Amygdala (tissue), 56 donors: ENCODE results near the gene NAE1.

Experiments
- DNase-seq, 56 donors: peaks; one replicate each; lab custom pipeline; 2025; lab: John Stamatoyannopoulos, UW

NAE1 gene

DNA sequence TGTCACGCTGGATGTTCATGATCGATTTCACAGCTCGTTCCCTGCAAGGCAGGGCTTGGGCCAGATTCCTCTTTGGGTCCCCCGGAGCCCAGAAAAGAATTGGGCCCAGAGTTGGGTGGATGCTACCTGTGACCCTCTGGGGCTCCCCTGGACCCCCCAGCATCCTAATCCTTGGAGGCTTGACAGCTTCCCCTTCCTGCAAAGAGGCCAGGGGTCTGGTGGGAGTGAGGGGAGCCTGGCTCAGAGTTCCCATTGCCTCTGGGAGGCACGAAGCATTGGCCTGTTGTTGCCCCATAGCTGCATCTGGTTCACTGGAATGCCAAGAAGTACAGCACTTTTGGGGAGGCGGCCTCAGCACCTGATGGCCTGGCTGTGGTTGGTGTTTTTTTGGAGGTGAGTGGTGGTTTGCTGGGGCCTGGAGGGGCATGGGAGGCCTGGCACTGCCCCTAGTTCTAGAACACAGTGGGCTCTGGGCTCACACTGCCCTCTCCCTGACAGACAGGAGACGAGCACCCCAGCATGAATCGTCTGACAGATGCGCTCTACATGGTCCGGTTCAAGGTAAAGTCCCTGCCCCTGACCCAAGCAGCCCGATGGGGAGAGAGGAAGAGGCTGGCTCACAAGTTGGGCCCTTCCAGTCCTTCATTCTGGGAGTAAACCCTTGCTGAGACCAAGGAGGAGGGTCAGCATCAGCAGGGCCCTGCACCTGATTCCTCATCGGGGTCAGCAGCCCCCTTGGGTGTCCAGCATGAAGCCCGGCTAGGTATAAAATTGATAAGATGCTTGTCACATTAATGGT lies 20.6 kb upstream of the NAE1 start:
- DNase-seq: no peak

DNA sequence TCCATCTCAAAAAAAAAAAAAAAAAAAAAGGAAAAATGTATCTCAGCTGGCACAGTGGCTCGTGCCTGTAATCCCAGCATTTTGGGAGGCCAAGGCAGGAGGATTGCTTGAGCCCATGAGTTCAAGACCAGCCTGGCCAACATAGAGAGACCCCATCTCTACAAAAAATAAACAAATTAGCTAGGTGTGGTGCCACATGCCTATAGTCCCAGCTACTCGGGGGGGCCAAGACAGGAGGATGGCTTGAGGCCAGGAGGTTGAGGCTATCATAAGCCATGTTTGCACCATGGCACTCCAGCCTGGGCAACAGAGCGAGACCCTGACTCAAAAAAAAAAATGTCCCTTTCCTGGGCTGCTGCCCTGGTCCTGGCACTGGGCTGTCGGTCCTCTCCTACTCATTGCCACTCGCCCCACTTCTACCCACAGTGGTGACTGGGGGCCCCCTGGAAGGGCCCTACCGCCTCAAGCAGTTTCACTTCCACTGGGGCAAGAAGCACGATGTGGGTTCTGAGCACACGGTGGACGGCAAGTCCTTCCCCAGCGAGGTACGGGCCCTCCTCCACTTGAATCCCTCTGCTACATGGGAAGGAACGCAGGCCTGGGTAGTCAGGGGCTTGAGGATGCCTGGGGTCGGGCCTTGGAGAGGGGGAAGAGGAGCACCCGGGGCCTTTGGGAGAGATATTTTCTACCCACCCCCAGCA lies 19.5 kb upstream of the NAE1 start:
- peak in 1 of 56 donors; percentile 6 for DNase-seq

DNA sequence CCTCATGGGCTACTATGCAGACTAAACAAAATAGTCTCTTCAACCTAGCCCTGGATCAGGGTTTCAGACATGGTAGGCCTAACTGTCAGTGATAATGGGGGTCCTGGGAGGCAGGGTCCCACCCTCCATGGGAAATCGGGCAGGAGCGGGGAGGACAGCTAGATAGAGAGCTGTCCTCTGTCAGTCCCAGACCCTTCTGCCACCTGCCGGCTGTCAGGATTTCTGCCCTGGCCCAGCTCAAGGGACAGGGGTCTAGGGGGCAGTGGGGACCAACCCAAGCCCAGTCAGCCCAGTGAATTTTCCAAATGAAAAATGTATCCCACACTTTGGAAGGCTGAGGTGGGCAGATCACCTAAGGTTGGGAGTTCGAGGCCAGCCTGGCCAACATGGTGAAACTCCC lies 18.8 kb upstream of the NAE1 start:
- no peak for DNase-seq

DNA sequence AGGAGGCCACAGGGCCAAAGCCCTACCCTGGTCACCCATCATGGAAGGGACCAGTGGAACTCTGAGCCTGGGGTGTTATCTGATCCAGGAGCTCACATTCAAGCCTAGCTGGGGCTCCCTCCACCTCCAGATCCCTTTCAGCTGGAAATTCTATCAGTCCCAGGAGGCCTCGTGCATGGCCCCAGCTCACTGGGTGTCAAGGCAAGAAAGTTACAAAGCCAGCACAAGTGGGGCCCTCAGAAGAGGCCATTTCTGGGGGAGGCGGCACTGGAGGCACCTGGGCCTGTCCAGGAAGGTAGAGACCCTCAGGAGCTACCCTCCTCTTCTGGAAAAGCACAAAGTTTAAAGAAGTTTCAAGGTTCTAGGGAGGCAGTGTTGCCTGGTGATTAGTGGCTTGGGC lies 18.2 kb upstream of the NAE1 start:
- no peak for DNase-seq

DNA sequence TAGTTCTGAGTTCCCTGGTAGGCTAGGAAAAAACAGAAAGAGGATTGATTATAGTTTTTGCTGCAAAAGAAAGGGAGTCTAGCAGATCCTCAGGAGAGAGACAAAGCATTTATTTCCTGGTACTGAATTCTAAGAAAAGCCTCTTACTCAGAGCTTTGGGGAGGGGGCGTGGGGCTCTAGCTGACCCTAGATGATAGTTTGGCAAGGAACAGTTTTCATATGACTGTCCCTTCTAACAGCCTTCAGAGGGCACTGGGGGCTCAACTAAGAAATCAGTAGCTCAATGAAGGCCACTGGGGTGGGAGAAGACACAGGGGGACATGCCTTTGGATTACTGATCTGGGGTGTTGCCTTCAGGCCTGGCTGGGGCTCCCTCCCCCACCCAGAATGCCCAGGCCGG lies 17.4 kb upstream of the NAE1 start:
- no peak for DNase-seq

DNA sequence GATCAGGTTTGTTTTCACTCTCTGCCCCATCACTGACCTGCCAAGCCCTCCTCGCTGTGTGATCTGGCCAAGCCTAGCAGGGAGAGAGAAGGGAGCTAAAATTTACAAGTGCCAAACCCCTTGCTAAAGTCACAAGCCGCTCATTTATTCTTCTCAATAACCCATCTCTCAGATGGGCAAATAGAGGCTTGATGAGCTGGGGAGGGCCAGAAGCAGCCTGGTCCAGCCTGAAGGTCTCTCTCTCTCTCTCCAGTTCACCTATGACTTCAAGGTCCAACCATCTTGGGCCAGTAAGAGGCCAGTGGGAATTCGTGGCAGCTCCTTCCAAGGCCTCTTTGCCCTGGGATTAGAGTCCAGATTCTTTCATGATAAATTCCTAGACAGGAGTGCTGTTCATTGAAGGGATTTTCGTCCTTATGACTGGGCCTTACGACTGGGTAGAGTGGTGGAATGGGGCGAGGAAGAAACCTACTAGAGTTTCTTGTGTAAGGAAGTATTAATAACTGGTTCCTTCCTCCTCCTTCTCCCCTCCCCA lies 16.8 kb upstream of the NAE1 start:
- no peak for DNase-seq

DNA sequence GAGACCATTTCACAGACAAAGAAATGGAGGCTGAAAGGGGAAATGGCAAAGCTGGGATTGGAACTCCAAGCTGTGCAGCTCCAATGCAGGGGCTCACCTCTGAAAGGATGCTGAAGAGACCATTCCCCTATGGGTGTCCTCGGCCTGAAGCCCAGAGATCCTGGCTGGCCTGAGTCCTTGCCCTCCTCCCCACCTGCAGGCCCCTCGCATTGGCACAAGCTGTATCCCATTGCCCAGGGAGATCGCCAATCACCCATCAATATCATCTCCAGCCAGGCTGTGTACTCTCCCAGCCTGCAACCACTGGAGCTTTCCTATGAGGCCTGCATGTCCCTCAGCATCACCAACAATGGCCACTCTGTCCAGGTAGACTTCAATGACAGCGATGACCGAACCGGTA lies 16.1 kb upstream of the NAE1 start:
- DNase-seq: no peak

DNA sequence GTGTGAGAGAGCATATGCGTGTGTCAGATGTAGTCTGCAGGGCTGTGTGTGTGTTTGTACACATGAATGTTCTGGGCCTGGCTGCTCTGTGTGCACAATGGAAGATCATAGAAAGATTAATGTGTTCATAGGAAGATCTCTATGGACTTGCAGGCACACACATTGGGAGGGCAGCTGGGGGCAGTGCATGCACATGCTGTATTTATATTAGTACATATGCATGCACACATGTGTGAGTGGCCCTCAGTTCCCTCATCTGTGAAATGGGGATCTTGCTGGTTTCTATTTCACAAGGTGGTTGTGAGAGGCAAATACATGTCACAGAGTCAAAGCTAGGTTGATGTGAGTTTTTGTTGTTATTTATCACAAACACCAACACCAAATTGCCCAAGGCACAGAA lies 15.5 kb upstream of the NAE1 start:
- no peak for DNase-seq

DNA sequence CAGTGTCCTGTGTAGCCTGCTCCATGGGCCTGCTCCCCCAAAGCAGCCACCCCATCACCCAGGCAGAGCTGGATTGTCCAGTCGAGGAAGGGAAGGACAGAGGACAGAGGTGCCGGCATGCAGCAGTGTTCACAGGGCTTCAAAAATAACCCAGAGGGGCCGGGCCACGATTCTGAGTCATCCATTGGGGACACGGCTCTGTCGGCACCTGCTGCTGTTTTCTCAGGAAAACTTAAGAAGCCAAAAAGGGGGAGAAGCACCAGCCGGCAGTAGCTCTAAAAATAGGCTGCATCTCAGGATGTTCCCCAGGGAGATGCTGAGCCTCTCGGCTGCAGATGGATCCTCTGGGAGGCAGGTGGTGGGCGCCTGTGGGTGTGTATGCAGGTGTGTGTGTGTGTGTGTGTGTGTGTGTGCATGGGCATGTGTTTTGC lies 15.0 kb upstream of the NAE1 start:
- DNase-seq: peak in 19 of 56 donors; percentile 9 to 65 (median 32)

DNA sequence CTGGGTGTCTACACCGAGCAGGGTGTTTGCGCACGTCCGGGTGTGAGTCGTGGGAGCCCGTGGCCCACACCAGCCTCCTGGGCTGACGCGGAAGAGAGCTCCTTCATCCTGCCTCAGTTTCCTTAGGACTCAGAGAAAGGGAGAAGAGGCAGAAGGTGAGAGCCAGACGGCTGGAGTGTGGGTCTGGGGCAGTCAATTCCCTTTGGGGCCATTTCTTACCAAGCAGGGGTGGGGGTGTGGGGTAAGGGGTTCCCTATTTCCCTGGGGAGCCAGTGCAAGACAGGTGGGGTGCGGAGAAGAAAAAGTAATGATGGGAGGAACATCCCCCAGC lies 14.3 kb upstream of the NAE1 start:
- DNase-seq: no peak

DNA sequence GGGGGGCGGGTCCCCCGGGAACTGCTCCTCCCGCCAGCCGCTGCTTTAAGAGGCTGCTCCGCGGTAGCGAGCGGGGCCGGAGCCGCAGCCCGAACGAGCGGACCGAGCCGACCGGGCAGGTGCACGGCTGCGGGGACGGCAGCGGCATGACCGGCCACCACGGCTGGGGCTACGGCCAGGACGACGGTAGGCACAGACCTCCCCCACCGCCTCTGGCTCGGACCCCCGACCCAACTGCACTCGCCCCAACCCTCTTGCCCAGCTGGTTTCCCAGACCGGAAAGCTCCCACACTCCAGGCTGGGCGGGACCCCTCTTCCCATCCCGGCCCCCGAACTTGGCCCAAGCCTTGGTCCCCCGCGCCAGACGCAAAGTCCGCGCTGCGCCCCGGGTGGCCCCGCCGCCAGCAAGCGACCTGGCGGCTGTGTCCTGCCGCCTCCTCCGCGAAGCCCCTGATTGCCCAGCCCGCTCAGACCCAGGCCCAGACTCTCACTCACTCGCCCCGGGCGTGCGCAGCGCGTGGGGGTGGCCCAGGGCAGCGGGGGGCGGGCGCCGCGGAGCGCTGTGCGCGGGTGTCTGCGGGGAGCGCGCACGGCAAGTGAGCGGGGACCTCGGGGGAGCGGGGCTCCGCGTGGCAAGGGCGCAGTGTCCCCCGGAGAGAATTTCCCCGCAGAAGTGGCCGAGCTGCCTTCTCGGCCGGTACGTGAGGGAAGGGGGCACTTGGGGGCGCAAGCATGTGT lies 13.7 kb upstream of the NAE1 start, which contains the start of gene CA7:
CA7 (plus strand) TSS at position 73 of the 738 bp plus-strand sequence; CDS start at position 147, 74 bp downstream.
- peak in 1 of 56 donors; percentile 15 for DNase-seq

DNA sequence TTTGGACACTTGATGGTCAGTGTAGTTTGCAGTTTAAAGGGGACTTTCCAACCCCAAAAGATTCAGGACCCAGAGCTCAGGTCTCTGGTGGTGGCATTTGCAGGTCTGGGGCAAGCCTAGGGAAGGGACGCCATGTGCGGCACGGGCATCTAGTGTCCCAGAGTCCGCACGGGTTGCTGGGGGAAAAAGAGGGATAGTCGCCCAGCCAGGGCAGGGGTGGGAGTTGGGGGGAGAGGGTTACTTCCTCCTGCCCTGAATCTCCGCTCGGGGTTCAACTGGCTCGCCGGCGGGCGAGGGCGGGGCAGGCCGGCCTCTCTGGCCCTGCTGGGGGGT lies 13.2 kb upstream of the NAE1 start:
- no peak for DNase-seq

DNA sequence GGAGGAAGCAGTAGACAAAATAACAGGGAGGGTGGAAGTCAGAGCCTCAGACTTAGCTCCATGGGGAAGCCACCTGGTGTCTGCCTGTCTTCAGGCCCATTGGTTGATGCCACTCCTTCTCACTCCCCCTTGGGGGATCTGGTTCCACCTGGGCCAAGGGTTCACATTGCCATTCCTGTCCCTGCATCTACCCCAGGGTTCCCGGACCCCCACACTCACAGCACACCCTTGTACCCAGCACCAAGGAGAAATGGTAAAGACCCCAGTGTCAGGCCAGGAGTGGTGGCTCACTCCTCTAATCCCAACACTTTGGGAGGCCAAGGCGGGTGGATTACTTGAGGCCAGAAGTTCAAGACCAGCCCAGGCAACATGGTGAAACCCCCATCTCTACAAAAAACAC lies 12.4 kb upstream of the NAE1 start:
- no peak for DNase-seq

DNA sequence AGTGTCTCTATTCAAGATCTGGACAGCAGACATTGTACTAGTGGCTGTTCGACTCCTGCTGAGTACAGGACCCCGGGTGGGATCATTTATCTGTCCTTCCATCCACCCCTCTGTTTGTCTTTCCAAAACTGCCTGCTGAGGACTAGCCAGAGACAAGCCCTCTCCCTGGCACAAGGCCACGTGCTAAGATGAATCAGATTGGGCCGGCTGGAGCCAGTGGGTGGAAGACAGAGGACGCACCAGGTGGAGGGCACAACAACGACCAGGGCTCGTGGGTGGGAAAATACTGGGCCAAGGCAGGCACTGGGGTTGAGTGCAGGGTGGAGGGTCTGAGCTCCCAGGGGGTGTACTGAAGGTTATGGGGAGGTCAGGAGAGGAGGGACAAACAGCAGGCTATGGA lies 12.0 kb upstream of the NAE1 start:
- peak in 2 of 56 donors; percentile 2 to 10 for DNase-seq

DNA sequence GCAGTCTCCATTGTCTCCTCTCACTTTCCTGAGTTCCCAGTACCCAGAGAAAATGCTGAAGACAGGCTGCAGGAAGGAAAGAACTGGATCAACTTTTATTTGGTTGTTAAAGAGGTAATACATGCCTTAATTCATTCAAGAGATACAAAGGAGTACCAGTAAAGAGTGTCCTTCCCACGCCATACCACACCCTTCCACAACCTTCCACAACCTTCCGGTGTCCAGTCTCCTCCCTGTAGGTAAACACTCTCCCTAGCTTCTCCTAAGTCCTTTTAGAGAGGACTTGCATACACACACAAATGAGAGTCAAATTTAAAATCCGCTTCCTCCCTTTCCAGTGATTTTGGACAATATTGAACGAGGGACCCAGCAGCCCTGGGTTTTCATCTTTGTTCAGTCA lies 10.6 kb upstream of the NAE1 start:
- DNase-seq: no peak

DNA sequence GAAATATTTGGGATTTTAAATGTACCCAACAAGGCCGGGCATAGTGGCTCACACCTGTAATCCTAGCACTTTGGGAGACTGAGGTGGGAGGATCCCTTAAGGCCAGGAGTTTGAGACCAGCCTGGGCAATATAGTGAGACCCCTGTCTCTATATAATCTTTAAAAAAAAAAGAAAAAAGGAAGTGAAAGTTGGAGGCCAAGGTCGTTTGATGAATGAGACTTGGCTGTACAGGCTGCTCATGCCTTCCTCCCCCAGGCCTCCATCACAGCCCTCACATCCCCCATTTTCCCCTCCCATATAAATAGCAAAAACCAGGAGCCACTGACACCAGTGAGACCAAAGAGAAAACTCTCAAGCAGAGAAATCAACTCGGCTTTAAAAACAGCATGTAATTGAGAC lies 10.1 kb upstream of the NAE1 start:
- DNase-seq: no peak

DNA sequence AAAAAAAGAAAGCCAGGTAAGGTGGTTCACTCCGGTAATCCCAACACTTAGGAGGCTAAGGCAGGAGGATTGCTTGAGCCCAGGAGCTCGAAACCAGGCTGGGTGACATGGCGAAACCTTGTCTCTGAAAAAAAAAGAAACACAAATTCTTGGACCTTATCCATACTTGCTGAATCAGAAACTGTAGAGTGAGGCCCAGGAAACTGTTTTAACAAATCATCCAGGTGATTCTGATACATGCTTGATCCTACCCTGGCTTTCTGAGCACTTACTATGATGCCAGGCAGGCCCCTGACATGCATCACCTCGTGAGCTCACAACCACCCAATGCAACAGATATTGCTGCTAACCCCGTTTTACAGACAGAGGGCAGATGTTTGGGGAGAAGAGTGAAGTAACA lies 4.0 kb upstream of the NAE1 start:
- DNase-seq: no peak

DNA sequence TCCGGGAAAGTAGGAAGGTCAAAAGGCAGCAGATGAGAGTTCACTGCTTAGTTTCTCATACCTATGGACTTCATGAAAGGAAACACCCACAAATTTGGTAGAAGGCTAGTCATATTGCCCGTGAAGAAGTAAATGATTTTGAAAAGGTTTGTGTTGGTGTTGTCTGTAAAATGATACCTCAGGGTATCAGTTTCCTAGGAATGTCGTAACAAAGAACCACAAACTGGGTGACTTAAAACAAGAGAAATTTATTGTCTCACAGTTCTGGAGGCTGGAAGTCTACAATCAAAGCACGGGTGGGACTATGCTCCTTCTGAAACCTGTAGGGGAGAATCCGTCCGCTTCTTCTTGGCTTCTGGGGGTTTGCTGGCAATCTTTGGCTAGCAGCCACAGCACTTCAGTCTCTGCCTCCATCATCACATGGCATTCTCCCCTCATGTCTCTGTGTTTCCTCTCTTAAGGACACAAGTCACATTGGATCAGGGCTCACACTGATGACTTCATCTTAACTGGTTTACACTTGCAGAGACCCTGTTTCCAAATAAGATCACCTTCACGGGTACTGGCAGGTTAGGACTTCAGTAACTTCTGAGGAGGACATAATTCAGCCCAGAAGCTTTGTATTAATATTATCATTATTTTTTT lies 2.0 kb upstream of the NAE1 start:
- no peak for DNase-seq

DNA sequence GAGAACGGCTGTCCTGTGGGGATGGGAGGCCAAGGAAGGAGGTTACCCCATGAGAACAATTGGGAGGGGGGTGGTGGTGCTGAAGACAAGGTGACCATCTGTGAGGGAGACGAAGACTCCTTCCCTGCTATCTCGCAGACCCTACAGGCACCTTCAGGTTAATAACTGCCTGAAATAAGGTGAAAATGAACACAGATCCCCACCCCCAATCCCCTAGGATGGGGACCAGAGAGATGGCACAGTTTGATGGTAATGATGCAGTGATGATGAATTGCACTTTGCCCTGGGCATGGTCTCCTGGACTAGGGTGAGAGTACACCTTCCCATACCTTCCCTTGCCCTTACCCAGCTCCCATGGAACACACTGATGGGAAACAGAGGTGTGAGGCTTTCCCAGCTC lies 1.4 kb upstream of the NAE1 start:
- DNase-seq: no peak

DNA sequence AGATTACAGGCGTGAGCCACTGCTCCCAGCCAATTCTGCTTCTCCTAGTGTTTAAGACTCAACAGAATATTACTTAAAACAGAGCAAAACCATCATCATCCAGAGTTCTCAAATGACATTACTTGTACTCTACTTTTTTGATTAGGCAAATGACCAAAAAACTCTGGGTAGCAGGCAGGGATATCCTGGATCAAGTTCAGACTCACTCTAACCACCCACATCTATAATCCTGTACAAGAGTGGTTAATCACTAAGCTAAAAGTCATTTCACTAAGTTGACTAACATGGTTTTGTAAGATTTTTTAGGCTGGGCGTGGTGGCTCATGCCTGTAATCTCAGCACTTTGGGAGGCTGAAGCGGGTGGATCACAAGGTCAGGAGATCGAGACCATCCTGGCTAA lies 6.8 kb downstream of the NAE1 start:
- DNase-seq: no peak

DNA sequence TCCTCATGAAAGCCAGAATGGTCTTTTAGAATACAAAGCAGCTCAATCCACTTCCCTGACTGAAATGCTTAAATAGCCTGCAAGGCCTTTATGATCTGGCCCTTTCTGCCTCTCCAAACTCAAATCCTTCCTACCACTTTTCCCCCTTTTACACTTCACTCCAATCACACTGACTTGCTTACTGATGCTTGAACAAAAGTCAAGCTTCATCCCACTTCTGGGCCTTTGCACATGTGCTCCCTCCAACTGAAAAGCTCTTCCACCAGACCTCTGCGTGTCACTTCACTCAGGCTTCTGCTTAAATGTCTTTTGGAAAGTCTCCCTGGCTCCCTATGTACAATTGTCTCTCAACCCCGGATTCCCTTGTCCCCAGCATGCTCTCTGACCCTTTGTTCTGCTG lies 16.0 kb downstream of the NAE1 start:
- no peak for DNase-seq
